Measurements from ENCODE around the gene LIN28A. TPM values are rescaled to one million over a fixed set of nuclear protein-coding genes. Genes with fewer than 3 reads are reported as not detected.

Gene LIN28A
- total RNA-seq, 2 experiments from 2014 or later = not detected

- POLR2A ChIA-PET = no interaction called here
- H3K27me3 Mint-ChIP-seq = peaks cover 6% of the 10 kb centered on the region
- peaks cover 52% of the 10 kb centered on the region for H3K4me1 Mint-ChIP-seq
Observed at GRCh38 chr1:26391450-26391849, 19.2 kb upstream of the LIN28A start.

DNA sequence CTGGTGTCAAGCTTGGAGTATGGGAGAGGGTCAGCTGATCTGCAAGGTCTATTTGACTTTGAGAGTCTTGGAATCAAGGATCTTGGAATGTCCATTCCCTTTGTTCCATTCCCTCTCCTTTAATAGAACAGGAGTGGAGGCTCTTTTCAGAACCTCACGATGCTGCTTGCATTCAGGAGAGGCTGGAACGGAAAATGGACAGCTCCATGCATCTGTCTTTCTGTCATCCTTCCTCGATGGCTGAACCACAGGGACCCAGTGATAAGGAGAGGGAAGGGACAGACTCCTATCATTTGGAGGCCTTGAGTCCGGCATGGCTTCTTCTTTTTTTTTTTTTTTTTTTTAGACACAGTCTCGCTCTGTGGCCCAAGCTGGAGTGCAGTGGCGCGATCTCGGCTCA is 14.9 kb upstream of the LIN28A start:
- peaks cover 8% of the 10 kb centered on the region for H3K27me3 Mint-ChIP-seq

More at GRCh38 chr1:26391450-26391849, 19.2 kb upstream of the LIN28A start:
- CTCF ChIA-PET = interaction anchor here (0.6 to 2.5 kb wide), 26 partner anchors 9 to 843 kb away, joined by 3 to 11 read pairs (median 3); partner anchors contain the start of genes CEP85 and DHDDS
- H3K4me3 Mint-ChIP-seq = no peak overlapping the region
- no peaks in the 10 kb centered on the region for H3K36me3 Mint-ChIP-seq (ENCODE audit: low read depth)
- H3K27ac Mint-ChIP-seq = peak overlapping the region; percentile 43
- H3K9me3 Mint-ChIP-seq = no peaks in the 10 kb centered on the region
- DNase-seq = peak; percentile 69

GRCh38 chr1:26399034-26399433 is 11.6 kb upstream of the LIN28A start:
- Mint-ChIP-seq H3K27ac (no peak overlapping the region), H3K27me3 (peaks cover 24% of the 10 kb centered on the region), H3K9me3 (no peaks in the 10 kb centered on the region), H3K36me3 (ENCODE audit: low read depth) (no peaks in the 10 kb centered on the region), H3K4me3 (no peak overlapping the region), H3K4me1 (peaks cover 9% of the 10 kb centered on the region)
- DNase-seq = no peak
- POLR2A ChIA-PET = no interaction called here
- CTCF ChIA-PET = no interaction called here

More for the DNA sequence above, 14.9 kb upstream of the LIN28A start:
- Mint-ChIP-seq H3K4me1 (peaks cover 22% of the 10 kb centered on the region), H3K4me3 (no peak overlapping the region), H3K27ac (no peak overlapping the region), H3K9me3 (no peaks in the 10 kb centered on the region), H3K36me3 (ENCODE audit: low read depth) (no peaks in the 10 kb centered on the region)
- POLR2A ChIA-PET = no interaction called here
- DNase-seq = no peak
- CTCF ChIA-PET = interaction anchor here (0.7 to 2.2 kb wide), 12 partner anchors 11 to 340 kb away, joined by 3 to 8 read pairs (median 4); partner anchors contain the start of genes CD52 and CEP85

DNA sequence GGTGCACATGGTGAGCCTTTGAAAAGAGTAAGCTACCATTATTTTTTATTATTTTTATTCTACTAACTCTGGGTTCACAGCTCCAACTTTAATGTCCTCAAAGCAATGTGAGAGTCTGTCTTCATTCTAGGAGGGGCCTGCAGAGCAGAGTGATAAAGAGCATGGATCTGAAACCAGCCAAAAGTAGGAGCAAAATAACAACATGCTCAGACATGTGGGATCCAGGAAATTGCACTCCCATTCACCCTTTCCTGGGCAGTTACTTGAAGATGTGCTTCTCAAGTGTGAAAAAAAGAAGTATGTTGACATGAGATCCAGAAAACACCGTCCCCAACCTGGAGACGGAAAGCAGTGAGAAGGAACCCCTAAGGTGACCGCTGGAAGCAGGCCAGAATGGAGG is 8.7 kb upstream of the LIN28A start:
- ChIA-PET POLR2A (no interaction called here), CTCF (interaction anchor here (0.6 to 1.6 kb wide), 3 partner anchors 9 to 118 kb away, joined by 3 to 7 read pairs (median 4); no protein-coding TSS in a partner anchor)
- H3K4me1 Mint-ChIP-seq = no peaks in the 10 kb centered on the region
- no peak overlapping the region for H3K27ac Mint-ChIP-seq
- H3K36me3 Mint-ChIP-seq (ENCODE audit: low read depth) = no peaks in the 10 kb centered on the region
- H3K9me3 Mint-ChIP-seq = no peaks in the 10 kb centered on the region
- H3K4me3 Mint-ChIP-seq = no peak overlapping the region
- H3K27me3 Mint-ChIP-seq = peaks cover 29% of the 10 kb centered on the region
- DNase-seq = no peak

- no peaks in the 10 kb centered on the region for H3K36me3 Mint-ChIP-seq (ENCODE audit: low read depth)
- H3K9me3 Mint-ChIP-seq = no peaks in the 10 kb centered on the region
- peaks cover 30% of the 10 kb centered on the region for H3K27me3 Mint-ChIP-seq
- CTCF ChIA-PET = no interaction called here
- DNase-seq = no peak
- POLR2A ChIA-PET = no interaction called here
- H3K27ac Mint-ChIP-seq = no peak overlapping the region
- H3K4me1 Mint-ChIP-seq = peaks cover 3% of the 10 kb centered on the region
- H3K4me3 Mint-ChIP-seq = no peak overlapping the region
Observed at GRCh38 chr1:26403656-26404055, 7.0 kb upstream of the LIN28A start.

DNA sequence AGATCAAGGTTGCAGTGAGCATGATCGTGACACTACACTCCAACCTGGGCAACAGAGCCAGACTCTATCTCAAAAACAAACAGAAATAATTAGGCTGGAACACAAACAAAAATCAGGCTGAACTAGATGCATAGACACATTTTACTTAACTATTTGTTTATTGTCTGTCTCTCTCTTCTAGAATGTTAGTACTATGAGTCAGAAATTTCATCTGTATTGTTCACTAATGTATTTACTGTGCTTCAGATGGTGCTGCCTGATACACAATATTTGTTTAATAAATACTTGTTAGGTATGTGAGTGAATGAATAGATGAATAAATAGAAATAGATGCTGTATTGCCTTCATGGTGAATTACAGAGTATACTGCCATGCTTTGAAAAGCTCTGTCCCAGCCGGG is 6.0 kb upstream of the LIN28A start:
- ChIA-PET POLR2A (no interaction called here), CTCF (interaction anchor here (3.5 kb wide), 1 partner anchor 13 kb away, joined by 18 read pairs; no protein-coding TSS in a partner anchor)
- Mint-ChIP-seq H3K4me1 (peaks cover 13% of the 10 kb centered on the region), H3K36me3 (ENCODE audit: low read depth) (no peaks in the 10 kb centered on the region), H3K9me3 (no peaks in the 10 kb centered on the region), H3K4me3 (no peak overlapping the region), H3K27me3 (peaks cover 40% of the 10 kb centered on the region), H3K27ac (no peak overlapping the region)
- DNase-seq = no peak

- no peaks in the 10 kb centered on the region for H3K9me3 Mint-ChIP-seq
- POLR2A ChIA-PET = no interaction called here
Observed at GRCh38 chr1:26405281-26405915, 5.2 kb upstream of the LIN28A start.

DNA sequence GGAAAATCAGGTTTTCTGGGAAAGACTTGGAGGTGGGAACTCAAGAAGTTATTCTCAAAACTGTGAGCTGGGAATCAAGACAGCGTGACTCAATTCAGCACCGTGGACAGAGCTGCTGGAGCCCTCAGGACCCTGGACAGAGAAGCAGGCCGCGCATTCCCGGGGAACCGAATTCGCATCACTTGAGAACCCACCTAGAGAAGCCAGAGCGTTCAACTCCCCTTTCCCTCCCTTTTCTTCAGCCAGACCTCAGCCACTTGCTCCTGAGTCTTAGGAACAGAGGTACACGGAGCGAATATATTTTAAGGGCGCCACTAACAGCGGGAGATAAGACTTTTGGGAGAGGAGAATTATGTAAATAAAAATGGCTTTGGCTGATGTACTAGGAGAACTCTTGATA is 2.0 kb upstream of the LIN28A start:
- POLR2A ChIA-PET = no interaction called here
- Mint-ChIP-seq H3K36me3 (ENCODE audit: low read depth) (no peaks in the 10 kb centered on the region), H3K27ac (no peak overlapping the region), H3K27me3 (peaks cover 59% of the 10 kb centered on the region), H3K9me3 (no peaks in the 10 kb centered on the region), H3K4me1 (peaks cover 23% of the 10 kb centered on the region), H3K4me3 (peak overlapping the region; percentile 32)
- DNase-seq = peak; percentile 79
- CTCF ChIA-PET = interaction anchor here (0.8 to 1.2 kb wide), 3 partner anchors 9 to 23 kb away, joined by 3 to 5 read pairs (median 5); partner anchors contain the start of gene DHDDS

More at GRCh38 chr1:26405281-26405915, 5.2 kb upstream of the LIN28A start:
- no peak overlapping the region for H3K4me3 Mint-ChIP-seq
- no peaks in the 10 kb centered on the region for H3K36me3 Mint-ChIP-seq (ENCODE audit: low read depth)
- CTCF ChIA-PET = interaction anchor here (1.2 to 3.5 kb wide), 4 partner anchors 12 to 260 kb away, joined by 3 to 18 read pairs (median 4); partner anchors contain the start of gene CEP85
- H3K27ac Mint-ChIP-seq = no peak overlapping the region
- H3K27me3 Mint-ChIP-seq = peaks cover 44% of the 10 kb centered on the region
- no peak for DNase-seq
- H3K4me1 Mint-ChIP-seq = peaks cover 15% of the 10 kb centered on the region

- ChIA-PET POLR2A (no interaction called here), CTCF (interaction anchor here (1.2 kb wide), 1 partner anchor 125 kb away, joined by 3 read pairs; no protein-coding TSS in a partner anchor)
- peaks cover 61% of the 10 kb centered on the region for H3K27me3 Mint-ChIP-seq
- no peak overlapping the region for H3K27ac Mint-ChIP-seq
- H3K9me3 Mint-ChIP-seq = no peaks in the 10 kb centered on the region
- peaks cover 23% of the 10 kb centered on the region for H3K4me1 Mint-ChIP-seq
- DNase-seq = peak; percentile 40
- H3K4me3 Mint-ChIP-seq = peak overlapping the region; percentile 32
- H3K36me3 Mint-ChIP-seq (ENCODE audit: low read depth) = no peaks in the 10 kb centered on the region
Observed at GRCh38 chr1:26409191-26409807, 1.3 kb upstream of the LIN28A start.

DNA sequence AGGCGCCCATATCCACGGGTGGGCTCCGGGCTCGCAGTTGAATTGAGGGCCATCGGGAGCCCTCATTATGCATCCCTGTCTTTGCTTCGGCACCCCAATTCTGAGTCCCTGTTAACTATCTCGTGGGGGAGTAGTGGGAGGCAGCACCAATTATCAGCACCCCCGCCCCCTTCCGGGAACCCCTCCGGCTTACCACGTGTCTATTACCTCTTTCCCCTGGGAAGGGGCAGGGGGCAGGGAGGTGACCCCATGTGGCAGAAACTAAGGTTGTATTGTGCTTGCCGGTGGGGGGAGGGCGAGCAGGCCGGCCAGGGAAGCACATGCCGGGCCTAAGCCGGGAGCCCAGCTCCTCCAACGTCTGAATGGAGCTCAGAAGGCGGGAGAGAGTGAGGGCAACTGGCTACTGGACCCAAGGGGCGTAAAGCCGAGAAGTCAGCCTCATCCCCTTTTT is 1.0 kb downstream of the LIN28A start:
- Mint-ChIP-seq H3K9me3 (no peaks in the 10 kb centered on the region), H3K4me1 (peaks cover 23% of the 10 kb centered on the region), H3K27me3 (peaks cover 73% of the 10 kb centered on the region), H3K4me3 (no peak overlapping the region), H3K27ac (no peak overlapping the region), H3K36me3 (ENCODE audit: low read depth) (no peaks in the 10 kb centered on the region)
- DNase-seq = no peak
- ChIA-PET POLR2A (no interaction called here), CTCF (interaction anchor here (1.1 to 1.3 kb wide), 2 partner anchors 10 to 38 kb away, joined by 3 read pairs; no protein-coding TSS in a partner anchor)

GRCh38 chr1:26412180-26412840 is 1.7 kb downstream of the LIN28A start:
- Mint-ChIP-seq H3K4me3 (no peak overlapping the region), H3K36me3 (ENCODE audit: low read depth) (no peaks in the 10 kb centered on the region), H3K4me1 (peaks cover 23% of the 10 kb centered on the region), H3K9me3 (no peaks in the 10 kb centered on the region), H3K27ac (no peak overlapping the region), H3K27me3 (peaks cover 73% of the 10 kb centered on the region)
- POLR2A ChIA-PET = no interaction called here
- CTCF ChIA-PET = no interaction called here
- DNase-seq = no peak

DNA sequence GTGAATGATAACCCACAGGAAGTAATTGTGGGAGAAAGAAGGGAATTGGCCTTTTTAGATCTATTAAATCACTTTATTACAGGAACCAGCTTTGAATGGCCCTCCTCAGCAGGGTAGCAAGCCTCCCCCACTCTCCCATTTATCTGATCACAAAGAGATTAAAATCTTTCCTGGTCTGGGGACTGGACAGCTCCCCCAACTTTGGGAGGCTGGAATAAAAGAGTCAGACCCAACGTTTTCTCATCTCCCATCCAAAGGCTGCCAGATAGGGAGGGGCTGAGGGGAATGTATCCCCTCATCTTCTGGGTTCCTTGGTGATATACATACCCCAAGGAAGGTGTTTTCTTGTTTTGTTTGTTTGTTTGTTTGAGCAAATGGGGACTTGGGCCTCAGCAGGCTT is 2.4 kb downstream of the LIN28A start:
- H3K4me3 Mint-ChIP-seq = no peak overlapping the region
- no peak for DNase-seq
- H3K4me1 Mint-ChIP-seq = peaks cover 23% of the 10 kb centered on the region
- H3K9me3 Mint-ChIP-seq = no peaks in the 10 kb centered on the region
- CTCF ChIA-PET = interaction anchor here (1.1 kb wide), 1 partner anchor 16 kb away, joined by 3 read pairs; no protein-coding TSS in a partner anchor
- POLR2A ChIA-PET = no interaction called here
- no peaks in the 10 kb centered on the region for H3K36me3 Mint-ChIP-seq (ENCODE audit: low read depth)
- peaks cover 73% of the 10 kb centered on the region for H3K27me3 Mint-ChIP-seq
- H3K27ac Mint-ChIP-seq = no peak overlapping the region

Data from activated CD4-positive, alpha-beta T cell treated with anti-CD3 and anti-CD28 coated beads, Interleukin-2, amount 10 ng/mL, durations not matched to agents 7 days and 5 days (primary cell).